ENCODE measurements around the gene STK25. TPM values are rescaled to one million over a fixed set of nuclear protein-coding genes. Genes with fewer than 3 reads are reported as not detected.
"Not testable (repeated sequence)": the region's sequence is repeated elsewhere in the genome, so short reads cannot be mapped to it uniquely, and the experiment has no call there.

STK25 gene
- total RNA-seq, 6 experiments from 2014 or later = 51.0 to 99.1 (median 63.5) TPM

- Histone ChIP-seq H3K36me3 (no peaks in the 10 kb centered on the region), H3K9me3 (no peaks in the 10 kb centered on the region), H3K27me3 (no peaks in the 10 kb centered on the region), H3K4me1 (peaks cover 0 to 5% (median 0%) of the 10 kb centered on the region in 4 donors), H3K27ac (no peak overlapping the region), H3K4me3 (no peak overlapping the region)
- WGBS (ENCODE audit: insufficient coverage, low coverage, low lambda C conversion rate, missing lambda C conversion rate) = 85% methylated on average over 7 of the region's 11 CpGs
- DNase-seq (no peak), ATAC-seq (no peak)
- intact Hi-C loops (cut with DNase I) = no loop called here
- TF ChIP-seq POLR2A (IDR thresholded peaks at IDR 0.05) (no peak), CTCF (IDR thresholded peaks at IDR 0.05) (no peak)
Measured at GRCh38 chr2:241456546-241456945, 51.8 kb downstream of the STK25 start.

- Histone ChIP-seq H3K9me3 (no peaks in the 10 kb centered on the region), H3K36me3 (no peaks in the 10 kb centered on the region), H3K4me1 (peaks cover 0 to 12% (median 0%) of the 10 kb centered on the region in 4 donors), H3K4me3 (no peak overlapping the region), H3K27me3 (no peaks in the 10 kb centered on the region), H3K27ac (no peak overlapping the region)
- no peak for TF ChIP-seq POLR2A (IDR thresholded peaks at IDR 0.05)
- TF ChIP-seq CTCF (IDR thresholded peaks at IDR 0.05) = no peak
- WGBS (ENCODE audit: insufficient coverage, low coverage, low lambda C conversion rate, missing lambda C conversion rate) = 8% methylated on average over 2 of the region's 3 CpGs
- intact Hi-C loops (cut with DNase I) = no loop called here
- no peak for DNase-seq
- ATAC-seq = peak in 1 of 4 donors; percentile 10
Measured at GRCh38 chr2:241454837-241455485, 53.4 kb downstream of the STK25 start.

GRCh38 chr2:241453919-241454318 is 54.5 kb downstream of the STK25 start:
- 100% methylated on average over 6 of the region's 9 CpGs for WGBS (ENCODE audit: insufficient coverage, low coverage, low lambda C conversion rate, missing lambda C conversion rate)
- intact Hi-C loops (cut with DNase I); ATAC-seq: not testable (repeated sequence)

GRCh38 chr2:241451840-241452506 is 56.4 kb downstream of the STK25 start:
- ATAC-seq = no peak
- WGBS (ENCODE audit: insufficient coverage, low coverage, low lambda C conversion rate, missing lambda C conversion rate) = 72% methylated on average over 10 of the region's 10 CpGs

More at GRCh38 chr2:241453919-241454318, 54.5 kb downstream of the STK25 start:
- H3K27ac ChIP-seq, H3K4me3 ChIP-seq, H3K27me3 ChIP-seq, H3K36me3 ChIP-seq, DNase-seq, H3K9me3 ChIP-seq: not testable (repeated sequence)
- H3K4me1 ChIP-seq = peaks cover 0 to 12% (median 0%) of the 10 kb centered on the region in 4 donors

GRCh38 chr2:241450092-241450491 is 58.3 kb downstream of the STK25 start:
- H3K9me3 ChIP-seq, H3K4me3 ChIP-seq, ATAC-seq, H3K27me3 ChIP-seq, H3K36me3 ChIP-seq, H3K4me1 ChIP-seq, H3K27ac ChIP-seq, DNase-seq: not testable (repeated sequence)
- intact Hi-C loops (cut with DNase I) = loop anchor here in 1 of 2 donors (2.0 kb wide), 1 partner anchor 15 kb away; no protein-coding TSS in a partner anchor
- WGBS (ENCODE audit: insufficient coverage, low coverage, low lambda C conversion rate, missing lambda C conversion rate) = 75% methylated on average over 4 of the region's 7 CpGs

More at GRCh38 chr2:241451840-241452506, 56.4 kb downstream of the STK25 start:
- TF ChIP-seq POLR2A (IDR thresholded peaks at IDR 0.05) (no peak), CTCF (IDR thresholded peaks at IDR 0.05) (no peak)
- intact Hi-C loops (cut with DNase I) = loop anchor here in 1 of 2 donors (2.0 kb wide), 1 partner anchor 13 kb away; no protein-coding TSS in a partner anchor
- no peak overlapping the region for H3K27ac ChIP-seq
- no peak for DNase-seq
- no peaks in the 10 kb centered on the region for H3K27me3 ChIP-seq
- peaks cover 0 to 4% (median 0%) of the 10 kb centered on the region in 4 donors for H3K36me3 ChIP-seq
- no peak overlapping the region for H3K4me3 ChIP-seq
- peaks cover 0 to 12% (median 0%) of the 10 kb centered on the region in 4 donors for H3K4me1 ChIP-seq
- H3K9me3 ChIP-seq = no peaks in the 10 kb centered on the region
